NB4 (cell line): Measurements from ENCODE around the gene MOV10.
A peak's percentile ranks its signal among the peaks of the same experiment; 100 is the strongest.
"Not testable (repeated sequence)": the region's sequence is repeated elsewhere in the genome, so short reads cannot be mapped to it uniquely, and the experiment has no call there.

ENCODE experiments used
- DNase-seq: peaks from one replicate; pipeline ENCODE4 v3.0.0; 2010; ENCODE audit warnings: low read depth
- H3K4me3 ChIP-seq: one replicate; pipeline ENCODE4 v1.5.1; 2011; ENCODE audit warnings: mild to moderate bottlenecking, low read depth, low read length, moderate library complexity
- CTCF ChIP-seq: IDR thresholded peaks from one replicate; pipeline ENCODE4 v1.5.1; 2012; ENCODE audit warnings: low read depth, low read length
- MAX ChIP-seq: IDR thresholded peaks from 2 replicates; pipeline ENCODE4 v1.6.1; 2011; ENCODE audit warnings: low read depth, low read length
- MYC ChIP-seq: IDR thresholded peaks from 2 replicates; pipeline ENCODE4 v1.6.1; 2011; ENCODE audit warnings: low read depth, low read length
- POLR2A ChIP-seq: IDR thresholded peaks from 2 replicates; pipeline ENCODE4 v1.6.1; 2011; ENCODE audit warnings: mild to moderate bottlenecking; ENCODE audit not compliant: insufficient read length; ENCODE audit errors: extremely low read depth

The MOV10 gene

GRCh38 chr1:112718691-112719418 is 44.4 kb downstream of the MOV10 start:
- H3K4me3 ChIP-seq = no peak overlapping the region
- TF ChIP-seq CTCF (peak; percentile 76), MYC (no peak)
- peak; percentile 70 for DNase-seq

- no peak overlapping the region for H3K4me3 ChIP-seq
- no peak for DNase-seq
- TF ChIP-seq POLR2A (no peak), MAX (no peak), CTCF (no peak), MYC (no peak)
These were observed 45.2 kb downstream of the MOV10 start for GRCh38 chr1:112719706-112720105.

GRCh38 chr1:112720800-112721199 is 46.3 kb downstream of the MOV10 start:
- H3K4me3 ChIP-seq = no peak overlapping the region
- DNase-seq = no peak
- TF ChIP-seq POLR2A (no peak), MYC (no peak), MAX (no peak)

GRCh38 chr1:112721294-112721693 is 46.8 kb downstream of the MOV10 start:
- not testable (repeated sequence) for H3K4me3 ChIP-seq, DNase-seq

- no peak overlapping the region for H3K4me3 ChIP-seq
- TF ChIP-seq MYC (no peak), MAX (no peak), CTCF (no peak), POLR2A (no peak)
- DNase-seq = no peak
These were observed 47.6 kb downstream of the MOV10 start for GRCh38 chr1:112721966-112722524.

GRCh38 chr1:112722601-112723510 is 48.4 kb downstream of the MOV10 start:
- no peak for DNase-seq
- TF ChIP-seq MYC (no peak), POLR2A (no peak), CTCF (no peak), MAX (no peak)
- H3K4me3 ChIP-seq = no peak overlapping the region
